HG03196 (cell line): ENCODE data around the gene CHID1.

Experiments
- ATAC-seq: cut with Tn5 transposase; IDR thresholded peaks from one replicate; pipeline ENCODE4 v1.9.1; 2021; ENCODE audit not compliant: unreplicated experiment

Gene CHID1

DNA sequence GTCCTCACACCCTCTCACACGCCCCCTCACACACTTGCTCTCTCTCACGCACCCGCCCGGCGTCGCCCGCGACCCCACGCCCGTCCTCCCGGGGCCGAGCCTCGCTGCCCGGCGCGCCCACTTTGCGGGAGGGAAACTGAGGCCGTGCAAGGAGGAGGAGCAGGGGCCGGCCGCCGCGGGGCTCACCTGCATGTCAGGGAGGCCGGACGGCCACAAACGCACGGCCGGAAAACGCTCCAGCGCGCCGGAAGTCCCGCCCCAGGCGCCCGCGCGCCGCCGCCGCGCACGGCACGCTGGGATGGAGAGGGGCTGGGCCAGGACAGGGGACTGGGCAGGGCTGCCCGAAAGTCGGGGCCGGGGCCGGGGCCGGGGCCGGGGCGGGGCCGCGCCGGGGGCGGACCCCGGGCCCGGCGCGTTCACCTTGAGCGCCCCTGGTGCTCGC lies at the start of gene CHID1:
Gene CHID1 (minus strand): TSS at position 222 of the 442 bp plus-strand sequence. CDS start 5,994 bp downstream, outside the sequence.
- peak; percentile 84 for ATAC-seq

DNA sequence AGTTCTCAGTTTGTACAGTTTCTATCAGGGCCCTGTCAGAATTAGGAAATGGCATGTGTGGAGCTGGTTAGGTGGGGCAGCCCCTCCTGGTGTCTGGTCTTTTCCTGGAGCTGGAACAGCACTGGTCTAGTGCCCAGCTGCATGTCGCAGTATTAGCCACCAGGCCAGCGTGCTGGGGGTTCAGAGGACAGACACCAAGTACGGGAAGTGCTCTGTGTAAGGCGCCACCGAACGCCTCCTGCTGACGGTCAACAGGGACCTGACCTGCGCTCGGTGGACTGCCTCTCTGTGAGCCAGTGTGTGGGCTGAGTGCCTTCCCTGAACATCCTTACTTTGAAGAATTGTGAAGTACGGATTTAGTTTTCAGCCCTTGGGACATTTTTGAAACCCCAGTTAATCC lies 49.0 kb upstream of the CHID1 start:
- no peak for ATAC-seq

DNA sequence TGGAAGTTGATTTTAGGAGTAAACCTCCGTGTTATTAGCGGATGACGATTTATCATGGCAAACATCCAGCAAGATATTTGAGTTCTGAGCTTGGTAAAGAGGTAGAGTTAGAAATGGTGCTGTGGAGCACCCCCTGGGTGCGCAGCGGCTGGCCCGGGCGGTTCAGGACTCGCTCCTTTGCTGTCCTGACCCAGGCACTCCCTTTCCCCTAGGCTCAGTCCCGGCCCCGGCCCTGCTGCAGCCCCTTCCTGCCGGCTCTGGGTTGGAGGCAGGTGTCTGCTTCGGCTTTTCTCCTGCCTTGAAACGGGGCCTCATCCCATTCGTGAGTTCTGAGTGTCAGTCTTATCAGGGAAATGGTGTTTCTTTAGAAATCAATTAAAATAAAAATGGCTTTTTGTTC lies 48.4 kb upstream of the CHID1 start:
- ATAC-seq = no peak

DNA sequence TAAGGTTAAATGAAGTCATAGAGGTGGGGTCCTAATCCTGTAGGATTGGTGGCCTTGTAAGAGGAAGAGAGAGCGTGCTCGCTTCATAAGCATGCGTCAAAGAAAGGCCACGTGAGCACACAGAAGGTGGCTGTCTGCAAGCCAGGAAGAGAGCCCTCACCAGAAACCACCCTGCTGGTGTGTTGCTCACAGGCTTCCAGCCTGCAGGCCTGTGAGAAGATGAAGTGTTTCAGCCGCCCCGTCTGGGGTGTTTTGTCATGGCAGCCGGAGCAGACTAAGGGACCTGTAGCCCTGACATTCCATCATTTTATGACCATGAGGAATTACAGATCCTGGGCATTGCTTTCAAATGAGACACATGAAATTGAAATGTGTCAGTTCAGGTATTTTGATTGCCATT lies 47.5 kb upstream of the CHID1 start:
- no peak for ATAC-seq

DNA sequence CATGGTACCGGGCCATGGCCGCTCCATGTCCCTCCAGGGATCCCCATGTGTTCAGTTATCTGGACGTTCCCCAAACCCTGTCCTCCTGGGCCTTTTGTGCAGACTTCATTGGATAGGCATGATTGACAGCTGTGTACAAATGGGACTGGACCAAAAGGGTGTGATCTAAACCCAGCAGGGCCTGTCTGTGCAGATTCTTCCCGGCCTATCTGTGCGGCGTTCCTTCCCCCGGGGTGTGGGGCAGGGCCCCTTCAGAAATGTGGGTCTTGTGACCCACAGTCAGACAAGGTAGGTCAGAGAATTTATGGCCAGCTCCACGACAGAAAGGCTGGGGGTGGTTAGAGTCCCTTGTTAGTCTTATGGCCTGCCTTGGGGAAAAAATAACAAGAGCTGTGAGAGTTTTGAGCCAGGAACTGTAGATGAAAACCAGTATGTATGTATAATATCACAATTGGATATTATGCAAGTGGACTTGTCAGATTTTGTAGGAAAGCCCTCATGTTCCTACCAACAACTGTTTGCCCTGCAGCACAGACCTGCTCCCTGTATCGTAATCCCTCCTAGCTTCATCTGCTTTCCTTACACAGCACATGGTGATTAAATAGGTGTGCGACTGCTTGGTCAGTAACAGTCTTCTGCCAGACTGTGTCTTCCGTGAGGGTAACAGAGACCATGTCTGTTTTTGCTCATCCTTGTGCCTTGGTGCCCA lies 46.8 kb upstream of the CHID1 start:
- ATAC-seq = no peak

DNA sequence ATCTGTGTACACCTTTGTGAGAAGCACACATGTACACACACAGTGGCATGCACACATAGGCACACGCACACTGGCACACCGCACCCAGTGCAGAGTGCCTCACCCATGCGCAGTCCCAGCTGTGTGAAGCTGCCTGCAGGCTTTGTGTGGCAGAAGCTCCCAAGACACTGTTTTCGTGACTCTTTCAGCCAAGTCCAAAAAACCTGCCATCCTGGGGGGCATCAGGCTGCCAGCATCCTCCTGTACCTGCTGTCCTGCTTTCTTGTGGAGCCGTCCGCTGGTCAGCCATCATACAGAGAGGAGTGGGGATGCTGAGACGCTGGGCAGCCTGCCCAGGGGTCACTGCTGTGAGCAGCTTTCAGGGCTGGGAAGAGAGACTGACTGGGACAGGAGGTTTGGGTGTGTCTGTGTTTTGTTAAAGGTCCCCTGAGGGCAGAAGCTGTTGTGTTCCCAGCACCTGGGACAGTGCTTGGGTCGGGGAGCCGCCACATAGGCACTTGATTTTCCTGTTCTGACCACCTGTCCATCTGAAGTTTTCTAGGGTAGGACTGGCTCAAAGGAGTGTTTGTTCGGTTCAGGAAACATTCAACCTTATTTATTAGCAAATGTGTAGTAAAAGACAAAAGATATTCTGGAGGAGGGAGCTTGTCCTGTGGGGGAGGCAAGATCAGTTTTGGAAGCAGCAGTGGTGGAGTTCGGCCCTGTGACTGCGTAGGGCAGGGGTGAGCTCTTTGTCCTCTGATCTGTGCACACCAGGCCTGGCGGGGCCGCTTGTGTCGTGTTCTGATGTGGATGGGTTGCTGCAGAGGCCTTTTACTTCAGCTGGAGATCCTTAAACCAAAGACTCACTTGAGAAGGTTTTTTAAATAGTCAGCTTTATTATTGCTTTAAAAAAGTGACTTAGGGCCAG lies 44.8 kb upstream of the CHID1 start:
- ATAC-seq = no peak

DNA sequence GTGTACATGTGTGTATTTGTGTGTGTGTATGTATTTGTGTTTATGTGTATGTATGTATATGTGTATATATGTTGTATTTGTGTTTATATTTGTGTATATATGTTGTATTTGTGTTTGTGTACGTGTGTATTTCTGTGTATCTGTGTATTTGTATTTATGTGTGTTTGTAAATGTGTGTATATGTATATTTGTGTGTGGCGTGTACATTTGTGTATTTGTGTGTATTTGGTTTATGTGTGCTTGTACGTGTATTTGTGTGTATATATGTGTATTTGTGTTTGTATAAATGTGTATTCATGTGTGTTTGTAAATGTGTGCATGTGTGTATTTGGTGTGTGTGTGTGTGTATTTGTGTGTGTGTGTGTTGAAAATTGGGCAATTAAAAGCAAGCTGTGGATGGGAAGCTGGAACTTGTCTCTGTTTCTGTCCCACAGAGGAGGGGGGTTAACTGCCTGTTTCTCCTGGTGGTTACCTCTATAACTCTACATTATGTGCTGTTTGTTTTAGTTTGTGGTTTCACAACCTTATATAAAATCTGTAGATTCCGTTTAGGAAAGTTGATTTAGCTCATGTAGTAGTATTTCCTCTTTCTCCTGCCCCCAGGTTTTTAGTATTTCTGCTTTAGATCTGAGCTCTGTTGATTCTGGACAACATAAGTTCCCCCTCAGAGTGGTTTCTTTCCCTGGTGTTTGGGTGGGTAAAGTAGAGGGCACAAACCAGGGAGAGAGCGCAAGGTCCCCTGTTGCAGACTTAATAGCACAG lies 44.0 kb upstream of the CHID1 start:
- no peak for ATAC-seq

DNA sequence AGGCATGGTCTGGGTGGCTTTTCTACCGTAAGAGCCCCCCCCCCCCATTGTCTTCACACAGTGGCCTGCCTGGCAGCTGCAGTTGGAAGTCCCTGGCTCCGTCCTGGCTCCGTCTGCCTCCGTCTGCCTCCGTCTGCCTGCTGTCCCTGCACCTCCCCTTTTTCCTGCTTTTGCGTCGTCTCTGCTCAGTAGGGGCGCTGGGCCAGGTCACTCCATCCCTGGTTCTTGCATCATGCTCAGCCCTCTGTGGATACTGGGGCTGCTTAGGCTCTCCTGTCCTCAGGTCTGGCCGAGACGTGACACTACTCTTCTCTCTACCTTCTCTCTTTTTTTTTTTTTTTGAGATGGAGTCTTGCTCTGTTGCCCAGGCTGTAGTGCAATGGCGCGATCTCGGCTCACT lies 42.9 kb upstream of the CHID1 start:
- no peak for ATAC-seq

DNA sequence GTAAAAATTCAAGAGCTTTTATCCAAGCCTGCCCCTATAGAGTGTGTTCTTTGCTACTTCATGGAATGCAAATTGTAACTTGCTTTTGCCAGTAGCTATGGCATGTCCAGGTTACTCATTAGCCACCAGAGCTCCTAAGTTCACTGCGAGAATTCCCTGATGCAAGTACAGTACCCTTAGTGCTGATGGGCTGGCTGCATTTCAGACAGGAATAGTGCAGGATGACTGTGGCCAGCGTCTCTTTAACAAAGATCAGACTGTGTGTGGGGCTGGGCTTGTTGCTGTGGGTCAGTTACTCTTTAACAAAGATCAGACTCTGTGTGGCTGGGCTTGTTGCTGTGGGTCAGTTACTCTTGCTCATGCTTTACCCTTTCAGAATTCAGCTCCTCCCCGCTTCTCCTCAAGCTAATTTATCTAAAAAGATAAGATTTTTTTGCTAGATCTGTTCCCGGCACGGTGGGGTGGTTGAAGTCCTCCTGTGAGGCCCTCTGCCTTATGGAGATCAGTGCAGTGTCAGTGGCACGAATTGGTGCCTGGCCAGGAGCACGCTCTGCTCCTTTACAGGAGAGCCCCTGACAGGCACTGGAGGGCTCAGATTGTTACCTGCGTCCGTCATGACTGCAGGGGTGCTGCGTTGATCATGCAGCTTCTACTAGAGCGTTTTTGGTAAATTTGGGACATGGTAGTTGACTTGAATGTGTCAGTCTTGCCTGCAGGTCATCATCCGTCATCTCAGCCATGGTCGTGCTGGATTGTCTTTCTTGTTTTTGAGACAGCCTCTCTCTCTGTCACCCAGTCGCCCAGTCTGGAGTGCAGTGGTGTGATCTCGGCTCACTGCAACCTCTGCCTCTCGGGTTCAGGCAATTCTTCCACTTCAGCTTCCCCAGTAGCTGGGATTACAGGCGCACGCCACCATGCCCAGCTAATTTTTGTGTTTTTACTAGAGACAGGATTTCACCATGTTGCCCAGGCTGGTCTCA lies 42.1 kb upstream of the CHID1 start:
- ATAC-seq = no peak

DNA sequence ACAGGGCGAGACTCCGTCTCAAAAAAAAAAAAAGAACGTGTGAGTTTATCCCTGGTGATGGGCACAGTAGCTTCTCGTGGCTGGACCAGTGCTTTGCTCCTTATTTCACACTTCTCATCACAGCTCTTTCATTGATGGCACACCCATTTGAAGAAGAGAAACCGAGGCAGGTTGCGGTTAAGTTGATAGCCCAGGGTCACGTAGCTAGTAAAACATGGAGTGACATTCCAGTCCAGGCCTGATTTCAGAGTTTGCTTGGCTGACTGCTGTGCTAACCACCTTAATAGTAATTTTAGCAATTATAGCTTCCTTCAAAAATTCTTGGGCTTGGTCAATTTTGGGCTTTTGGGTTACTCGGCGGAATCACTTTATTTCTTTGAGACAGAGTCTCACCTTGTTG lies 40.9 kb upstream of the CHID1 start:
- no peak for ATAC-seq

DNA sequence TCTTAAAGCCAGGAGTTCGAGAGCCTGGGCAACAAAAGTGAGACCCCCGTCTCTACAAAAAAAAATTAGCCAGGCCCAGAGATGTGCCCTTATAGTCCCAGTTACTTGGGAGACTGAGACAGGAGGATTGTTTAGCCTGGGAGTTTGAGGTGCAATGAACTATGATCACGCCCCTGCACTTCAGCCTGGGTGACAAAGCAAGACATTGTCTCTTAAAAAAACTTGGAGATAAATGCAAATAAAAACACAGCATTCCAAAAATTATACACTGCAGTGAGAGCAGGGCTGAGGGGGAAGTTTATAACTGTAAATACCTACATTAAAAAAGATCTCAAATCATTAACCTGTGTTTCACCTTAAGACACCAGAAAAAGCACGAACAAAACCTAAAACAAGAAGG lies 37.1 kb upstream of the CHID1 start:
- ATAC-seq = no peak

DNA sequence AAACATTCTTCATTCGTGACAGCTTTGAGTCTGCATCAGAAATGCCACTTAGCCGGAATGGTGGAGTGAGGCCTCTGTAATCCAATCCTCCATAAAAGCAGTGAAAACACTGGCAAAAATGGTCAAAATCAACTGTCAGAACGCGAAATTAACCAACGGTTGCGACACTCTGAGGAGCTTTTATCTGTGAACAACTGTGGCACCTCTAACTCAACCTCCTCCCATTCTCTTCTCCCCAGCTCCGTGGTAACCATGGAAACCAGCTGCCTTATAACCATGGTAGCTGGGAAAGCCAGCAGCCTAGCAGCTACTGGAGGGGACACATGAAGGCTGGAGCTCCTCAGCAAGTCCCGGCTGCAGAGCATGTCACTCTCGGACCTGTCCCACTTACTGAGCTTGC lies 35.4 kb upstream of the CHID1 start:
- no peak for ATAC-seq

DNA sequence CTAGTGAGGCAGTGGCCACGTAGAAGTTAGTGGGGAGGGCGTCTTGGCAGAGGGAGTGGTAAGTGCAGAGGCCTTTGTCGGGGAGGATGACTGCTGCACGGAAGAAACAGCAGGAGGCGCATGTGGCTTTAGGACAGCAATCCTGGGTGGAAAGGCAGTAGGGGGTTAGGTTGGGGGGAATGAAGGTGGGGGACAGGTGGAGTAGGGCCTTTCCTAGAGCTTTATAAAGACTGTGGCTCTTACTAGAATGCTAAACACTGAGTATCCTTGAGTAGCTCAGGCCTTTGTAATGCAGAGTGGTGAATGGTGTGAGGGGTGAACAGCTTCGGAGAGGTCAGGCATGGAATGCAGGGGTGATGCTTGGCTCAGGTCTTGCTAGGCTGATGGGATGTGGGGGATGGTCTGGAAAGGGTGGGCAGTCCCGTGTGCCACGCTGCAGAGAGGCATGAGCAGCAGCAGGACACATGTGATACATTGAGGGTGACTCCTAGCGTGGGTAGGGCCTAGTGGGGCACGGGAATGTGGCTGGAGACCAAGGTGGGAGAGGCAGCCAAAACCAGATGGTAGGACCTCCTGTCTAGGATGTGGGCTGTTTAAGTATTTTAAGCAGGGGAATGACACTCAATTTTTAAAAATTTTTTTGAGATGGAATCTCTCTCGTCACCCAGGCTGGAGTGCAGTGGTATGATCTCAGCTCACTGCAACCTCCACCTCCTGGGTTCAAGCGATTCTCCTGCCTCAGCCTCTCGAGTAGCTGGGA lies 34.3 kb upstream of the CHID1 start:
- ATAC-seq = no peak

DNA sequence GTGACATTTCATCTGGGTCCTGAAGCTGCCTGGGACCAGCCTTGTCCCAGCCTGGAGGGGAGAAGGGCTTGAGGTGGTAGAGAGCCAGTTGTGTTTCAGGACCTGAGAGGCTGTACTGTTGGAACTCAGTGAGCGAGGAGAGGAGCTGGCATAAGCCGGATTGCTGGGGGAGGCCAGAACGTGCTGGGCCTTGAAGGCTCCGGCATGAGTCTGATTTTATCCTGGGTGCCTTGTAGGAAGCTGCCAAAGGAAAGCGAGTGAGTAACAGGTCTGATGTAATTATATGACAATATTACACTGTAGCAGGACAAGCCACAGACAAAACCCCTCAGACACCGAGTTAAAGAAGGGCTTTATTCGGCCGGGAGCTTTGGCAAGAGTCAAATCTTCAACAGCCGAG lies 32.2 kb upstream of the CHID1 start:
- no peak for ATAC-seq

DNA sequence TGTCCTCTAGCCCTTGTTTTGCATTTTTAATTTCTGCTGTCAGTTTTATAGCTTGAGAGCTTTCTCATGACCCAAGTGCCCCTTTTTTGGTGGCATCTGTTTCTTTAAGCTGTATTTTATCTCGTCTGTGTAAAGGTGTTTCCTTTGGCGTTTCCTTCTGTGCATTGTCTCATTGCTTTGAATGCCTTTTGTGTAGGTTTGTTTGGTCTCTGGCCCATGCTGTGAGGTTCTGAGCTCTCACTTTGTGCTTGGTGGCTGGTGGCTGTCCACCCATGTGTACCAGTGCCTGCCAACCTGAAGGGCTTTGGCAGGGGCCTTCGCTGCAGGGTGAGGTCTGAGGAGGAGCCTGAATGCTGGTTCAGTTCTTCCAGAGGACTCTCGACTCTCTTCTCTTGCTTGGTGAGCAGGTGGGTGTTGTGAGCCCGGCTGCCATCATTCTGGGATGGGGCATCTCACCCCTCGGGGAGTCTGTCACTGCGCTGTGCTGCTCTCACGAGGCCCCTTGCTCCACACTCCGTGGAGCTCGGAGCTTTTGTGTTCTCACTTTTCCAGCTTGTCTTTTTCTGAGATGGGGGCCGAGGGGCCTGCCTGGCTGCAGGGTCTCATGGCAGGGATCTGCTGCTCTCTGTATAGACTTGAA lies 30.0 kb upstream of the CHID1 start:
- ATAC-seq = no peak

DNA sequence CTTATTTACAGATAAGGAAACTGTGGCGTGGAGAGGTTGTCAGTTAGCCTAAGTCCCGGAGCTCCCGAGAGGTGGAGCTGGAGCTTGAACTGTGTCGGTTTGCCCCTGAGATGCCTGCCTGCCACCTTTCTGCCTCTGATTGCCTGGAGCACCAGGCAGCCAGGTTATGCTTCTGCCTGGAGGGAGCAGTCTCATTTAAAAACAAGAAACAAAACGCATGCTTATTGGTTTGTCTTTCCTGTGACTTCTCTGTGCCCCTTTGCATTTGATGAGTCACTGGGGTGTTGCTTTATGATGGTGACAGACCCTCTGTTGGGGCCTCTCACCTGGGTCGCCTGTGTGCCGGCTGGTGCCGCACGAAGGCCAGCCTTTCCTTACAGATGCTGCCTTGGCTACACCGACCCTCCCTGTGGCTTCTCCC lies 27.2 kb upstream of the CHID1 start:
- ATAC-seq = no peak

DNA sequence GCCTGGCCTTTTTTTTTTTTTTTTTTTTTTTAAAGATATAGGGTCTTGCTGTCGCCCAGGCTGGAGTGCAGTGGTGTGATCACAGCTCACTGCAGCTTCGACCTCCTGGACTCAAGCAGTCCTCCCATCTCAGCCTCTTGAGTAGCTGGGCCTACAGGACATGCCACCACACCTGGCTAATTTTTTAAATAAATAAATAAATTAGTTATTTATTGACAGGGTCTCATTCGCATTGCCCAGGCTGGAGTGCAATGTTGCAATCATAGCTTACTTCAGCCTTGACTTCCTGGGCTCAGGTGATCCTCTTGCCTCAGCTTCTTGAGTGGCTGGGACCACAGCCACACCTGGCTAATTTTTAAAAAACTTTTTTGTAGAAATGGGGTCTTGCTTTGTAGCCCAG lies 25.6 kb upstream of the CHID1 start:
- ATAC-seq = no peak

DNA sequence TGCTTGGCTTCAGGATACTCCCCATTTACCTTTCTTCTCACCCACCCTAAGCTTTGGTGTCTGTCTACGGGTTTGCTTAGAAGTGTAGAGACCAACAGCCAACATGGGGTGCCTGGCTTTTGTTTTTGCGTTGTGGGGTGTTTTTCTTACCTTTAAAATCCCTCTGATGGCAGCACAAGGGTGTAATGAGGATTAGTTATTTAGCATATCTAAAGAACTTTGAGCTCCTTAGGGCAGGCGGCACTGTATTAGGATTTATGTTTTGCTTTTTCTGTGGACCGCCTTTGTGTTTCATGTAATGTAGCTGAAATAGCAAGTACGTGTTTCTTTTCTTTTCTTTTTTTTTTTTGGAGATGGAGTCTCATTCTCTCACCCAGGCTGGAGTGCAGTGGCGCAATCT lies 23.9 kb upstream of the CHID1 start:
- ATAC-seq = no peak

DNA sequence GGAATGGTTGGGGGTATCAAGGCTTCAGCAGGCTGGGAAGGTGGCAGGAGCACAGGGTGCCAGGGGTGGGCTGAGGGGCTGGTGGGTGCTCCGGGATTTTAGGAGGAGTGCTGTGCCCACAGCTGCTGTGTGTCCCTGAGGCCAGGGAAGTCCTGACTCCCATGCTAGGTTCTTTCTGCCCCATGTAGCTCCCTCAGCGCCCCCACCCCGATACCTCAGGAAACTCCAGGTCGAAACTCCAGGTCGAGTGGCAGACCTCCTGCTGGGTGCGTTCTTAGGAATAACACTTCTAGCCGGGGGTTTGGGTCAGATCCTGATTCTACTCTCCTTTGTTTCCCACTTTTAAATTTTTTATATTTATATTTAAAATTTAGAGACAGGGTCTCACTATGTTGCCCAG lies 23.3 kb upstream of the CHID1 start:
- ATAC-seq = no peak
